Activated CD8-positive, alpha-beta memory T cell treated with anti-CD3 and anti-CD28 coated beads, Interleukin-2, amount 50 U/mL, for 1 hour (primary cell): ENCODE data around the gene SRBD1.
"Not testable (repeated sequence)": the region's sequence is repeated elsewhere in the genome, so short reads cannot be mapped to it uniquely, and the experiment has no call there.

Experiments used
- DNase-seq: peaks from one replicate; pipeline ENCODE4 v3.0.0-alpha.2; 2020; ENCODE audit errors: extremely low read depth

The SRBD1 gene

DNA sequence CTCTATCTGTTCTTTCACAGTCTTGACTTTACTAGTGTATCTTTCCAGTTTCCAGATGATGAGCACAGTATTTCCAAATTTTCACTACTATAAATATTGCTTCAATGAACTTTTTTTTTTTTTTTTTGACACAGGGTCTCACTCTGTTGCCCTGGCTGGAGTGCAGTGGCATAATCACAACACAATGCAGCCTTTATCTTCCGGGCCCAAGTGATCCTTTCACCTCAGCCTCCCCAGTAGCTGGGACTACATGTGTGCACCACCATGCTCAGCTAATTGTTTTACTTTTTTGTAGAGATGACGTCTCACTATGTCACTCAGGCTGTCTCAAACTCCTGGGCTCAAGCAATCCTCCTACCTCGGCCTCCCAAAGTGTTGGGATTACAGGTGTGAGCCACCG, 142.8 kb downstream of the SRBD1 start:
- DNase-seq = no peak

DNA sequence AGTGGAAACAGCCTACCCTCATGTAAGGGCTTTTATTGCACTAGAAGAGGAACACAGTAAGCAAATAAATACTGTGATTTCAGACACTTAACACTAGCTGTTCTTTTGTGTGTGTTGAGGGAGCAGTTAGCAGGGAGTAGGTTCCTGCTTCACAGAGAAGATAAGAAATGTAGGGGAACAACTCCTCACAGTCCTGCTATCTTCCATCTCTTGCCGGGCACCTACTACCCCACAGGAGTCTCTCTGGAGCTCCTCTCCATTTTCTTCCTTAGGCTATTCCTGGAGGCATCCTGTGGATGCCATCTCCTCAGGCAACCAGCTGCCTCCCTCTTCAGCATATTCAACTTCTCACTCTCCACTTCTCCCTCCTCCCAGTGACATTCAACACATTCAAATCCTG, 145.0 kb downstream of the SRBD1 start:
- no peak for DNase-seq

DNA sequence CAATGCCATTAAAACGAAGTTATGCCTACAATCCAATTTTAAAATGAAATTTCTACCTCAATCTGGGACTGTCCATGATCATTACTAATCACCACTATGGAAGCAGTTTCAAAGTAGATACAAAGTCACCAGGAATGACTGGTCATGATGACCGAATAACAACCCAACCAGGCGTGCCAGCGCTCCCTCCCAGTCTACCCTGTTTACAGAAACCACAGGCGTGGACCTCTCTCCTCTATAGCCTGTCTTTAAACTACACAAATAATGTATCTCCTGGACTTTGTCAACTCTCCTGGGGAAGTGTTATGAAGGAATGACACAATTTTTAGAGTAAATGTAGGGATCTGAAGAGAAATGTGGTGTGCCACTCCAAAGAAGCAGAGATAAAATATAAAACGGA, 150.2 kb downstream of the SRBD1 start:
- no peak for DNase-seq

DNA sequence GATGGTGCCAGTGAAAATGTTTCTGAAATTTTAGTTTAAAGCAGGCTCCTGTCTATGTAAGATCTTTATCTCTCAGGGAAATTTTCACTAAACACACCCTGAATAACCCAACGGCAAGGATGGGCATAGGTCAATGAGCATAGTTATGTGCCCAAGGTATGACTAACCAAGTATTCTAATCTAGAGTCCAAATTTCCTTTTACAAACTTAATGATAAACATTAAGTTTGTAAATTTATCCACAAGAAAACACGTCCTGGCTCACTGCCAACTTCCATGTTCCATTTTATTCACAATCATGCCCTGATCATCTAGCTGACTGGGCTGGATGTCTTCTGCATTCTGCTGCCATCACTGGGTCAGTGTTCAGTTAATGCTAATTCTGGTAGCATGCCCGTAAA, 151.2 kb downstream of the SRBD1 start:
- no peak for DNase-seq

DNA sequence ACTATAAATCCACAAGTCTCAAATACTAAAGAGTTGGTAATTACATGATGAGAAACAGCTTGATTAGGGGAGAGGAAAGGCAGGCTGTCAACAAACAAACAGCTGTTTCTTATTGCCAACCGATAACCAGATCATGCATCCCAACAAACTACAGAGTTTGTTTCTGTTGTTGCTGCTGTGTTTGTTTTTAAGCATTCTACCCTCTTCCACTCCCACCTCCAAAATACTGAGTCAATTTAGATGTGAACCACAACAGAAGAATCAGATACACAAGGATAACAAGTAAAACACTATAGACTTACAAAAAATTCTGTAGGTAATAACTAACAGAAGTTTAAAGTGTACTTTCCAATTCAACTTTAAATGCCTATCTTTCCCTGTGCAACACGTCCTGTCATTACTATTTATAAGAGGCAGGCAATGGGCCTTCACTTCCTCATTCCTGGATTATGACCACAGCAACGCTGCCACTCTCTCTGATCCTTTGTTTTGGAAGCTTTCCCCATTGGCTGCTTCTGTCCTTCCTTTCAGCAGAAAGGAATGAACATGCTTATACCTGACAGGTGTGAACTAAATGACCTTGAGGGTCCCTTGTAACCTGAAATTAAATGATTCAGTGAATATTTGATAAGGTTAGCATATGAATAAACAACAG, 152.0 kb downstream of the SRBD1 start:
- DNase-seq = no peak

DNA sequence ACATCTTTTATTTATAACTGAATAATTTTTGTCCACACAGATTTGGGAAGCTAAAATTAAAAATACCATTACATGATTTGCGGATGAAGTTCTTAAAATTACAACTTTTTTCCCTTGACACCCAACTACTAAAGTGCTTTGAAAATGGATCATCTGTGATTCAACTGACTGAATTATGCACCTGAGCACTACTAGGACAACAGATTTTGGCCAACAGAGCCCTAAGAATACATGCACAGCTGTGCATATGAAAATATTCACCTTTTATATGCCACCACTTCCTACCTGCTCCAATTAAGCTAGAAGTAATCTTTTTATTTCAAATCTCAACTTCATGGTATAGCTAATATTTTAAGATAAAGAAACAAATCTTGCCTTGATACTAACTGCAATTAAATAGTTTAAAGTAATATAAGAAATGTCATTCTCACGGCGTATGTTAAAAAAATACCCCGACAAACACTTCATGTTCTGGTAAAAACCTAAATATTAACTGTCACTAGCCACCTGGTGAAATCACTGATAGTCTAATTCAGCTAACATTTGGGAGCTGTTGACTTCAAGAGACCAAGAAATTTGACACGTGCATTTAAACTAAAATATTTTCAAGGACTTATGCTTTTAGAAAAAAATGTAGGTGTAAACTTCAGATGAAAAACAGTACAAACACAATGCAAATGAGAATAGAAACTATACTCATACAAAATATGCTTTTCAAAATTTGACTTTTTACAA, 153.7 kb downstream of the SRBD1 start:
- DNase-seq = no peak

DNA sequence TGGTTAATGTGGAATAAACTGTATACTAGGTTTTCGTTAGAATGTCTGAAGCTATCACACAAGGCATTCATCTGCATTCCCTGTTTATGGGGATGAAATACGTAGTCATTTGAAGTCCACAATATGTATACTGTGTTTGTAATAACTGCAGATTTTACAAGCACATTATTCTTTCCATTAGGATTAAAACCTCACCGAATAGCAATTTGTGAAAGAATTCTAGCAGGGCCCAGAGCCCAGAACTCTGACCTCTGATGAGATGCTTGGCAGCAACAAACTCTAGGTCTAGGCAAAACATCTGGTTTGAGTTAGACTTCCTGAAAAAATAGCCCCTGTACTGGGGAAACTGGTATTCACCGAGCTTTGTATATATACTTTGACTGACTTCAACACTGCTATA, 158.2 kb downstream of the SRBD1 start:
- no peak for DNase-seq

DNA sequence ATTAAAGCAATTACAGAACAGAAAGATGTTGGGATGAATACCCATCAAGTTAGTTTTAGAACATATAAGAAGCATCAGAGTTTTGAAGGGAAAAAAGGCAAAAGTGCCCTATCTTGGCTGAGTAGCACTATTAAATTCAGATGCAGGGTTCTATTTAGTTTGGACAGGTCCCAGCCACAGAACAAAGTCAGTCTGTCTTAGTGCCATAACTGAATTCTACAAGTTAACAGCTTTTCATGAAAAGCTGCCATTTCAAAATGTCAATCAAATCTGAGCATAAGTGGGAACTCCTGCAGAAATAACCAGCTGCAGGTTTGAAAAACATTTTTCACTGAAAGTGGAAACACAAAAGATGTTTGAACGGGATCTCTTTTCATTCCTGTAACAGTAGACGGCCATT, 160.4 kb downstream of the SRBD1 start:
- no peak for DNase-seq

DNA sequence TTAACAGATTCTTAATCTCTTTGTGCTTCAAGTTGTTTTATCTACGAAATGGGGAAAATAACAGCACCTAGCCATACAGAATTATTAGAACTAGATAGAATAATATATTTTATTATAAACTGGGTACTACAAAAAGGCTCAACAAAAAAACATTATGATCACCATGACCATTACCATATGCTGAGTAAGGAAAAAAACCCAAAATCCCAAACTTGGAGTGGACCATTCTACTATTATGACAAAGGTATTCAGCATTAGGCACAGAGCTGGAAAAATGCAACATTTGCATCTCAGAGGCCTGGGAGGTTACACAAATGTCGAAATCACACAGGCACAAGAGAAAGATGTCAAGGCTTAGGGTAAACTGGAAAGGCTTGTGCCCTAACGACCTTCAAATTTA, 162.8 kb downstream of the SRBD1 start:
- no peak for DNase-seq

DNA sequence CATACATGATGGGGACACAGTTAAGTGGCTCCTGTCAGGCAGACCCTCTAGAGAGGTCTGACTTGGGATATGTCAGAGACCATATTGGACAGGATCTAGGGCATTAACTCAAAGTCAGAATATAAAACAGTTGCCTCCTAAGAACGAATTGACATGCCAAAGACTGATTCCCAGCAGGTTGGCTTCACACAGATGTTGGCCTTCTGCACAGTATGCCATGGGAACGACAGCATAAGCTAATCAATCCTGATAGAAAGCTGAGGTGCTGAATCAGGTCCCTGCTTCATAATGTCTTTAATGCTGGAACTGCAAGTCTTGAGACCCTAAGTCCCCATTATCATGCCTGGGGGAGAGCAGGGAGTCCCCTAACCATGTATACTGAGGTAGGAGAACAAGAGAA, 165.1 kb downstream of the SRBD1 start:
- DNase-seq = no peak

DNA sequence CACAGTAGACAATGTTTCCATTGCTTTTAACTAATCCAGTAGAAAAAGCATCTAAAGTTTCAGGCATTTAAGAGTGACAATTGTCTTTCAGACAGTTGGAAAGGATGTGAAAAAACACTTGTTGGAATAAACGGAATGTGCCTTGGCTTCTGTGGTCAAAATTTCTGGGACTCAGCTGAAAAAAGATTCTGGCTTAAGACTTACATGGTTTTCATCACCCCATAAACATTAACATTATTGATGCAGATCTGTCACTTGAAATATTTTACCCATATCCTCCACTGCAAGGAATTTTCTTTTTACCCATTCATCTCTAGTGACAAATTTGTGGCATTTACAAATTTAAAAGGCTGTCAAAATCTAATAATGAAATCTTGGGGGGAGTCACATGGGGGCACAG, 166.0 kb downstream of the SRBD1 start:
- no peak for DNase-seq

DNA sequence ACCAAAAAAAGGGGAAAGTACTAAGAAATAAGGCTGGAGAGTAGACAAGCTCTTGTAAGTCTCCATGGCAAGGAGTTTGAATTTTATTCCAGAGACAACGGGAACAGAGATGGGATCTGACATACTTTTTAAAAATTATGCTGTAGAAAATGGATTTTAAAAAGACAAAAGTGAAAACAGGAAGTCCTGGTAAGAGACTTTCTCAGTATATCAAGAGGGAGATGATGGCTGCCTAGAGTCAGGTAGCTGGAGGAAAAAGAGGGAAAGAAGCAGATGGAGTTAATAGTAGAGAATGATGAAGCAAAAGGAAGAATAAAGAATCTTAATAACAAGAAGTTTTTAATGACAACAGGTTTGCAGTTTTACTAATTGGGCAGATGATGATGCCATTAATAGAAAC, 168.1 kb downstream of the SRBD1 start:
- no peak for DNase-seq

DNA sequence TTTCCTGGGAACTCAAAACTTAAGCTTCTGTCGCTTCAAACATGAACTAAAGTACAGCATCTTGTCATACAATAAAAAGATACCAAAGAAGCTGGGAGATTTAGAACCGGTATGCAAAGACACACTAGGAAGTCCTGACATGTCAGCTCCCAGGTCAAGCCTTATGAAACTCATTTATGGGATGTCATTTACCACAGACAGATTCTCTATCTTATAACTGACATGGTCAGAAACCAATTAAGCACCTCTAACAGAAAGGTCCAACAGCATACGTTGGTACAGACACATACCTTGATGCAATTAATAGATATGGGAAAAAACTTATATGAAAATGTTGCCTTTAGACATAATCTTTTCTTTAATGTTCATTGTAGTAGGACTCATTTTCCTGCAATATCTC, 169.0 kb downstream of the SRBD1 start:
- DNase-seq = no peak

DNA sequence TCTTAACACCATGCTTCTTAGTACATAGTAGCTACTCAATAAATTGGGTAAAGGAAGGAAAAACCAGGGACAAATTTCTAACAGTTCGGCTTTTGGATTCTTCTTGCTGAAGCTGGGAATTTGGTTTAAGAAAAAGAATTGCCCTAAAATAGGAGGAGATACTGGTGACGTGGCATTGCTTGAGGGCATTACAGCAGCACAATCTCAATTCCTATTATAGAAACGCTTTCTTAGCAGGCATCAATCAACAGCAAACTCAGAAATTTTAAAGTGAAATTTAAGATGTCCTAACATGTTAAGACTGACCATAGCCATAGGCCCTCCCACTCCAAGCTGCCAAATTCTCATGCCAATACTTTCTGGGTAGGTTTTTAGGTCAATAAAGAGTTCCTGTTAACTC, 169.5 kb downstream of the SRBD1 start:
- no peak for DNase-seq

DNA sequence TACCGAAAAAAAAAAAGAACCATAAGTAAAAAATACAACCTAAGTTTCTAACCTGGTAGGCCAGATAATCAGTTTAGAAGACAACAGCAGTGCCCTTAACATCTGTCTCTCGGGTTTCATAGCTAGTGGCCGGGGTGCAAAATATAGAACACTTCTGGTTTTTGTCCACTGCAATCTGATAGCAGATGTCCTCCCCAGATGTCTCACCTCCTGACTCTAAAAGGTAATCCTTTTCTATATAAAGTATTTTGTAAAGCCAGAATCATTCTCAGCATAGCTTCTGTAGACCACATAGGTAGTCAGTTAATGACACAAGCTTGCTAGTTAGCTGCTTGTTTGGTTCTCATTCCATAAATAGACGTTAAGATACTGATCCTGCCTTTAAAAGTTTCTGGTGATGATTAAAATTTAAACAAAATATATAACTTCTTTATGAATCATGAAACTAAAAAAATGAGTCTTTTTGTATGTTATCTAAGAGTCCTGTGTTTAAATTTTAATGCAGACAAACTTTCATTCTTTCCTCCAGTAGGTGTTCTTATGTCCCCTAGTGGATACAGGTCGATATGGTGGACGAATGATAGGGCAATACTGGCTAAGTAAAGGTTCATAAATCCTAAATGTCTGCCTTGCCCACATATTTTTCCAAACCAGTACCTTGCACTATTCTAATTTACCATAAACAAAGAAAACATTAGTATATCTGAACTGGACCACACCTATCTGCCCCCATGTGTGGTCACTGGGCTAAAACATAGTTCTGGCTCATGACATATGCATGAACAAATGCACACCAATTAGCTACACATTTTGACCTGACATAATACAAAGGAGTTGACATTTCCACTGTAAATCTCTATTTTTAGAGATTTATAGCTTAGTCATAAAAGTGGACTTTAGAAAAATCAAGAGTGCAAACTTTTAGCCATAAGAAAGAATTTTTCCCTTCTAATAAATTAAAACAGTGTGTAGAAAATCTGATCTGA, 171.0 kb downstream of the SRBD1 start:
- DNase-seq = no peak

DNA sequence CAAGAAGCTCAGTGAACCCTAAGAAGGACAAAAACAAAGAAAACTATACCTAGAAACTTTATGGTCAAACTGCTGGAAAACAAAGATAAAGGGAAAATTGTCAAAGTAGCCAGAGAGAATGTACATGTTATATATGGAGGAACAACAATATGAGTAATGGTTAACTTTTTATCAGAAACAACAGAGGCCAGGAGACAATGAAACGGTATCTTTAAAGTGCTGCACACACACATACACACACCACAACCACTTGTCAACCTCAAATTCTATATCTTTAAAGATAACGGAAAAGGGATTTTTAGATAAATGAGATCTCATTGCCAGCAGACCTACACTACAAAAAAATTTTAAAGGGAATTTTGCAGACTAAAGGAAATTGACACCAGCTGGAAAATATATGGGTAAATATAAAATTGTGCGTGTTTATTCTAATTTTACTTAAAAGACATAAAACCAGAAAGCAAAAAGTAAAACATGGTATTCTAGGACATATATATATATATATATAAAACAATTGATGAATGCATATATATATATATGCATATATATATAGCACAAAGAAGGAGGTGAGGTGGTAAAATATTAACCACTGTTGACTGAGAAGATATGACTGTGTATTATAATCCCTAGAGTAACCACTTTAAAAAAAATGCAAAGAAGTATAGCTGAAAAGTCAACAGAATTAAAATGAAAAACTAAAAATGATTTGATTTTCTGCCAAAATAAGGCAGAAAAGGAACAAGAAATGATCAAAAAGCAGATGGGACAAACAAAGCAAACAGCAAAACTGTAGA, 172.0 kb downstream of the SRBD1 start:
- DNase-seq = no peak

DNA sequence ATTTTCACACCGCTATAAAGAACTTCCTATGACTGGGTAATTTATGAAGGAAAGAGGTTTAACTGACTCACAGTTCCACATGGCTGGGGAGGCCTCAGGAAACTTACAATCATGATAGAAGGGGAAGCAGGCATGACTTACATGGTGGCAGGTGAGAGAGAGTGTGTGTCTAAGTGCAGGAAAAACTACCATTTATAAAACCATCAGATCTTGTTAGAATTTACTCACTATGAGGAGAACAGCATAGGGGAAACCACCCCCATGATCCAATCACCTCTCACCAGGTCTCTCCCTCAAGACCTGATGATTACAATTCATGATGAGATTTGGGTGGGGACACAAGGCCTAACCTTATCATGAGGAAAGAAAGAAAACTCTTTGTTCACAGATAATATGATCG, 174.6 kb downstream of the SRBD1 start:
- no peak for DNase-seq

DNA sequence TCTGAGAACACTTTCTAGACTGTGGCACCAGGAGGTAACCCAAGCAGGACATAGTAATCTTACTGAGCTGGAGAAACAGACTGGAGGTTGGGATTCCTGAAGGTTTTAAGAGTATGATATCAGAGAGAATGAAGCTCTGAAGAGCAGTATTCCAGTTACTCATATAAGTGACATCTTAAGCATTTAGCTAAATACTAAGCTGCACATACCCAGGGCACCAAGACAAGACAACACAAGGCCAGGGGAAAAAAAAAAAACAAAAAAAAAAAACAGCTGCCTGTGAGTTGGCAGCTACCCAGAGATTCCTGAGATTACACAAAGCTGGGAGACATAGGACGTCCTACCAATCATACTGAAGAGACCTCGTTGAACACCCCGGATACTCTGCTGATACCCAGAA, 175.8 kb downstream of the SRBD1 start:
- DNase-seq = no peak

DNA sequence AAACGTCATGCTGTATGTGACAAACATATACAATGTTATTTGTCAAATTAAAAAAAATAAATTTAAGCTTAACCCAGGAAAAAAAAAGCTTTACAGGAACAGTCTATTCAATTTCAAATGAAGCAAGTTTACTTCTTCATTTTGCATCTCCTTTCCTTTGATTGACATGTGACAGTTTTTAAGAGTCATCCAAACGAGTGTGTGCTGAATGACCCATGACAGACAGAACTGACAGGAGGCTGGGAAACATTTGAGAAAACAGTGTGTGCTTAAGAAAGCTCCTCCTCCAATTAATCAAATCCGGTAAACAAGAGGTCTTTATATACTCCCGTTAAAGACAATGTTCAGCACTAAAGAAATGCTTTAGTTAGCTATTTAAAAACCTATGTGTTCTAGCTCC, 177.7 kb downstream of the SRBD1 start:
- no peak for DNase-seq

DNA sequence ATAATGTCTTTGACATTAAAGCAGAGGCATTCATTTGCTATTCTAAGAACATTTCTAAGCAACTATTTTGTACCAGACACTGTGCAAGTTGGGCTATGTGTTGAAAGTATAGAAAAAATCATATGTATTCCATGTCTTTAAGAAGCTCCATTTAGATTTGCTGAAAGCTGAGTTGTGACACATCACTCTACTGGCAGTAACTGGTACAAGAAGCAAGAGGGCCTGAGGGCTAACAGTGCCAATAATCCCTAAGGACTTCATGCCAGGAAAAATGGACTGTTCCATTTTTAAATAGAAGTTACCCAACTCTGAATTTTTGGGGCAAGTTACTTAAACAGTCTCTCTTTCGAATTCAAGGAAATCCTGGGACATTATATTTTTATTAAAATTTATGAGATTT, 178.7 kb downstream of the SRBD1 start:
- DNase-seq = no peak

DNA sequence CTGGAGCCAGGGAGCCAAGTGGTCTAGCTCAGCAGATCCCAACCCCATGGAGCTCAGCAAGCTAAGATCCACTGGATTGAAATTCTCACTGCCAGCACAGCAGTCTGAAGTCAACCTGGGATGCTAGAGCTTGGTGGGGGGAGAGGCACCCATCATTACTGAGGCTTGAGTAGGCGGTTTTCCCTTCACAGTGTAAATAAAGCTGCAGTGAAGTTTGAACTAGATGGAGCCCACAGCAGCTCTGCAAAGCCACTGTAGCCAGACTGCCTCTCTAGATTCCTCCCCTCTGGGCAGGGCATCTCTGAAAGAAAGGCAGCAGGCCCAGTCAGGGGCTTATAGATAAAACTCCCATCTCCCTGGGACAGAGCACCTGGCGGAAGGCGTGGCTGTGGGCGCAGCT, 185.0 kb downstream of the SRBD1 start:
- DNase-seq = not testable (repeated sequence)

DNA sequence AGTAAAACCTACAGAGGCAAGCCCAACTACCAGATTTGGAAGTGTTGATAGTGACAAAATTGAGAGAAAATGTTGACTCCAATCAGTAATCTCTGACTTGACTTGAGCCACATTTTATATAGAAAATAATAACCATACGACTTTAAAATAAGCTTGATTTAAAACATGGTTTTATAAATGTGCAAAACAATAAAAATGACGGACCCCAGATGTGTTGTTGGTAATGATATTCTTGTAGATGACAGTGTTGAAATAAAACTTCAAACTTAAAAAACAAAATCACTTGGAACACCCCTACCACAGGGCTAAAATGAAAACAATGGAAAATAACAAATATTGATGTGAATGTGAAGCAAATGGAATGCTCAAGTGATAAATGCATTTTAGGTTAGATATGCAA, 188.1 kb downstream of the SRBD1 start:
- no peak for DNase-seq
